Left lung (tissue), 10 donors: Measurements from ENCODE around the gene ZMYM3. TPM values are rescaled to one million over a fixed set of nuclear protein-coding genes. Genes with fewer than 3 reads are reported as not detected.

Source experiments
- ATAC-seq: fragments of 200-7000 bp; cut with Tn5 transposase; one replicate; pipeline ENCODE4 v1.9.1; 2020; ENCODE audit warnings: moderate library complexity
- DNase-seq, 4 donors: peaks; one replicate each; pipeline ENCODE4 v3.0.0-alpha.2; 2013 to 2020
- H3K27ac ChIP-seq, 2 donors: fragments of 200-600 bp; sonication (generic) in 1 of 2; one replicate each; pipeline versions ENCODE4 v1.5.0 to v1.8.0; 2020 to 2021
- H3K27me3 ChIP-seq, 2 donors: fragments of 200-600 bp; sonication (generic) in 1 of 2; one replicate each; pipeline versions ENCODE4 v1.5.0 to v1.8.0; 2020 to 2021
- H3K36me3 ChIP-seq, 2 donors: fragments of 200-600 bp; sonication (generic) in 1 of 2; one replicate each; pipeline versions ENCODE4 v1.5.0 to v1.8.0; 2020 to 2021
- H3K4me1 ChIP-seq, 2 donors: fragments of 200-600 bp; one replicate each; pipeline ENCODE4 v1.8.0; 2021
- H3K4me3 ChIP-seq, 2 donors: fragments of 200-600 bp; sonication (generic) in 1 of 2; one replicate each; pipeline versions ENCODE4 v1.5.0 to v1.8.0; 2020 to 2021; ENCODE audit warnings: mild to moderate bottlenecking in 1 of 2
- H3K9me3 ChIP-seq, 2 donors: fragments of 200-600 bp; sonication (generic) in 1 of 2; one replicate each; pipeline versions ENCODE4 v1.5.0 to v1.8.0; 2020 to 2021
- CTCF ChIP-seq, 2 donors: fragments of 200-600 bp; sonication (generic) in 1 of 2; IDR thresholded peaks; one replicate each; pipeline versions ENCODE4 v1.5.0 to v1.8.0; 2021; ENCODE audit warnings: antibody characterized with exemption in 2 of 2
- intact Hi-C, 2 donors: fragments of 100-400 bp; cut with DNase I; formaldehyde crosslinking; loops; one replicate each; pipeline versions ENCODE4 v1.11.2 to v1.14.2; 2022
- polyA plus RNA-seq, 6 donors: library from polyadenylated mRNA; unstranded; fragments of 120-200 nt; gene quantifications; one replicate each; pipeline ENCODE4 v1.2.1, GENCODE V29; 2013; ENCODE audit not compliant: insufficient read length in 6 of 6
- total RNA-seq, 2 donors: library from RNA; stranded (reverse); fragmentation: NEBNext Ultra II Directional; extraction: Animal tissue kit (Norgen Biotek cat#: 25700); gene quantifications; one replicate each; pipeline ENCODE4 v1.2.1, GENCODE V29; 2021
- donor health status: DM: no; HTN: yes; CAD: no.
- donor health status: DM: no; HTN: no; CAD: no.

ZMYM3 gene
- total and polyA plus RNA-seq, 8 donors, result 19.5 to 63.8 (median 59.5) TPM

GRCh38 chrX:71250841-71251240, 3.1 kb downstream of the ZMYM3 start:
- ATAC-seq, result no peak
- no peak overlapping the region for H3K27ac ChIP-seq
- DNase-seq, result no peak
- peaks cover 0 to 20% of the 10 kb centered on the region in 2 donors for H3K4me1 ChIP-seq
- no peaks in the 10 kb centered on the region for H3K9me3 ChIP-seq
- peaks cover 0 to 38% of the 10 kb centered on the region in 2 donors for H3K36me3 ChIP-seq
- H3K4me3 ChIP-seq, result no peak overlapping the region
- TF ChIP-seq CTCF (IDR thresholded peaks at IDR 0.05), result no peak
- H3K27me3 ChIP-seq, result no peaks in the 10 kb centered on the region
- intact Hi-C loops, result no loop called here

GRCh38 chrX:71245159-71245558, 8.8 kb downstream of the ZMYM3 start:
- peaks cover 0 to 89% of the 10 kb centered on the region in 2 donors for H3K36me3 ChIP-seq

GRCh38 chrX:71244359-71245128, 9.4 kb downstream of the ZMYM3 start:
- no peaks in the 10 kb centered on the region for H3K27me3 ChIP-seq
- DNase-seq (no peak), ATAC-seq (no peak)
- H3K9me3 ChIP-seq, result no peaks in the 10 kb centered on the region
- no peak for TF ChIP-seq CTCF (IDR thresholded peaks at IDR 0.05)
- intact Hi-C loops, result no loop called here
- no peak overlapping the region for H3K27ac ChIP-seq
- peaks cover 0 to 83% of the 10 kb centered on the region in 2 donors for H3K36me3 ChIP-seq
- no peak overlapping the region for H3K4me3 ChIP-seq
- H3K4me1 ChIP-seq, result no peaks in the 10 kb centered on the region

More at GRCh38 chrX:71245159-71245558, 8.8 kb downstream of the ZMYM3 start:
- Histone ChIP-seq H3K4me1 (no peaks in the 10 kb centered on the region), H3K4me3 (no peak overlapping the region), H3K9me3 (no peaks in the 10 kb centered on the region), H3K27me3 (no peaks in the 10 kb centered on the region), H3K27ac (no peak overlapping the region)
- ATAC-seq (no peak), DNase-seq (no peak)
- intact Hi-C loops, result no loop called here
- TF ChIP-seq CTCF (IDR thresholded peaks at IDR 0.05), result no peak

DNA sequence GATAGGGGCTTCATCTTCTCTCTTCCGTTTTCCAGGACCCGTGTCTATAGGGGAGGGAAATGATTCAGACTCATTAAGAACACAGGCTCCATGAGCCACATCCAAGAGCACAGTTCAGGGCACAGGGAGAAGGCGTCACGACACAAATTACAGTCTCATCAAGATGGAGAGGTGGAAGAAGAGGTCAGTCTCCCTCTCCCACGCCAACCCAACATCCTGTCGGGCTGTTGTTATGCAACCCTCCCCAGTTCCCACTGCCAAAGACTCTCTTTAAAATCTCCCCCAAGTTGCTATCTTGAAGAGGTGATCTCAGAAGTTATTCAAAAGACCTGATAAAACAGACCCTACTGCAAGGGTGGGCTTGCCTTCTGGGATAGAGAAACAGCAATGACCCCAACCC, 12.6 kb downstream of the ZMYM3 start:
- peaks cover 0 to 58% of the 10 kb centered on the region in 2 donors for H3K36me3 ChIP-seq
- no peak for DNase-seq

More for the DNA sequence above, 12.6 kb downstream of the ZMYM3 start:
- H3K4me3 ChIP-seq, result no peak overlapping the region
- no peak overlapping the region for H3K27ac ChIP-seq
- H3K27me3 ChIP-seq, result no peaks in the 10 kb centered on the region
- no peak for ATAC-seq
- intact Hi-C loops, result no loop called here
- TF ChIP-seq CTCF (IDR thresholded peaks at IDR 0.05), result no peak
- H3K4me1 ChIP-seq, result no peaks in the 10 kb centered on the region
- no peaks in the 10 kb centered on the region for H3K9me3 ChIP-seq
